ENCODE measurements around the gene LCE1C. TPM values are rescaled to one million over a fixed set of nuclear protein-coding genes. Genes with fewer than 3 reads are reported as not detected.

Gene LCE1C
- total and polyA plus RNA-seq, 2 donors (not counting 1 experiment from before 2014, with no cell fraction given), result not detected

- no peak within 1 kb of the TSS for H3K27ac ChIP-seq (ENCODE audit: low read length in 2 of 2)
- no peaks in the 10 kb centered on the region for H3K4me1 Mint-ChIP-seq
- TF ChIP-seq CTCF (IDR thresholded peaks at IDR 0.05) (no peak), EZH2 (IDR thresholded peaks at IDR 0.05; ENCODE audit: borderline replicate concordance, insufficient read depth, low read depth, low read length, poor library complexity, severe bottlenecking) (no peak)
- H3K9me3 ChIP-seq (ENCODE audit: control extremely low read depth in 1 of 3, control insufficient read depth in 2 of 3, insufficient read depth in 1 of 3, low read length in 2 of 3), result no peaks in the 10 kb centered on the region
- CTCF ChIA-PET, result no interaction called here
- no peak within 1 kb of the TSS for H3K4me3 Mint-ChIP-seq
- H3K9me3 Mint-ChIP-seq (ENCODE audit: insufficient read depth), result no peaks in the 10 kb centered on the region
- peaks cover 0 to 3% (median under 1%) of the 10 kb centered on the region in 4 experiments for H3K27me3 ChIP-seq (replicated peaks in 1 of 4; ENCODE audit: control extremely low read depth in 1 of 4, control insufficient read depth in 3 of 4, insufficient read depth in 4 of 4, low read length in 3 of 4)
- no peak within 1 kb of the TSS for H3K27ac Mint-ChIP-seq
- POLR2A ChIA-PET, result no interaction called here
- H3K79me2 ChIP-seq (ENCODE audit: control insufficient read depth, insufficient read depth, low read length), result no peaks in the 10 kb centered on the region
- peaks cover 32% of the 10 kb centered on the region for H3K27me3 Mint-ChIP-seq
- no peaks in the 10 kb centered on the region for H3K36me3 ChIP-seq (replicated peaks in 1 of 2; ENCODE audit: control extremely low read depth in 1 of 2, control insufficient read depth in 1 of 2, extremely low read depth in 1 of 2, insufficient read depth in 2 of 2, low read length in 1 of 2)
- H4K20me1 ChIP-seq (ENCODE audit: control insufficient read depth, insufficient read depth, low read length, poor library complexity, severe bottlenecking), result no peaks in the 10 kb centered on the region
- WGBS (ENCODE audit: insufficient coverage), result no CpG with 5 or more reads among the region's 2 CpGs
- no peak within 1 kb of the TSS for H3K4me3 ChIP-seq (ENCODE audit: control extremely low read depth in 1 of 5, extremely low read depth in 1 of 5, insufficient read depth in 1 of 5, low read depth in 2 of 5, low read length in 4 of 5)
- ATAC-seq (ENCODE audit: low read depth) (no peak), DNase-seq (no peak)
- H3K4me1 ChIP-seq (ENCODE audit: control insufficient read depth in 2 of 2, insufficient read depth in 2 of 2, low read length in 2 of 2), result no peaks in the 10 kb centered on the region
- no peak within 1 kb of the TSS for H2AFZ ChIP-seq (ENCODE audit: insufficient read depth, low read depth, low read length, poor library complexity, severe bottlenecking)
- no peak within 1 kb of the TSS for H3K9ac ChIP-seq (ENCODE audit: low read length)
- intact Hi-C loops (cut with micrococcal nuclease), result no loop called here
- H3K4me2 ChIP-seq (replicated peaks; ENCODE audit: low read depth, low read length, poor library complexity, severe bottlenecking), result no peak within 1 kb of the TSS
Observed at GRCh38 chr1:152811671-152812070, 5.2 kb upstream of the LCE1C start, which contains the start of gene LCE1B. LCE1B (plus strand) TSS chr1:152811971; CDS start chr1:152812447, 476 bp downstream.

- intact Hi-C loops (cut with micrococcal nuclease), result no loop called here
- Histone ChIP-seq H3K9me3 (ENCODE audit: control extremely low read depth in 1 of 3, control insufficient read depth in 2 of 3, insufficient read depth in 1 of 3, low read length in 2 of 3) (no peaks in the 10 kb centered on the region), H2AFZ (ENCODE audit: insufficient read depth, low read depth, low read length, poor library complexity, severe bottlenecking) (no peak overlapping the region), H3K27ac (ENCODE audit: low read length in 2 of 2) (no peak overlapping the region), H3K36me3 (replicated peaks in 1 of 2; ENCODE audit: control extremely low read depth in 1 of 2, control insufficient read depth in 1 of 2, extremely low read depth in 1 of 2, insufficient read depth in 2 of 2, low read length in 1 of 2) (no peaks in the 10 kb centered on the region), H3K9ac (ENCODE audit: low read length) (no peak overlapping the region), H3K4me1 (ENCODE audit: control insufficient read depth in 2 of 2, insufficient read depth in 2 of 2, low read length in 2 of 2) (no peaks in the 10 kb centered on the region), H4K20me1 (ENCODE audit: control insufficient read depth, insufficient read depth, low read length, poor library complexity, severe bottlenecking) (no peaks in the 10 kb centered on the region), H3K4me2 (replicated peaks; ENCODE audit: low read depth, low read length, poor library complexity, severe bottlenecking) (no peak overlapping the region), H3K79me2 (ENCODE audit: control insufficient read depth, insufficient read depth, low read length) (no peaks in the 10 kb centered on the region), H3K4me3 (ENCODE audit: control extremely low read depth in 1 of 5, extremely low read depth in 1 of 5, insufficient read depth in 1 of 5, low read depth in 2 of 5, low read length in 4 of 5) (no peak overlapping the region), H3K27me3 (replicated peaks in 1 of 4; ENCODE audit: control extremely low read depth in 1 of 4, control insufficient read depth in 3 of 4, insufficient read depth in 4 of 4, low read length in 3 of 4) (peaks cover 0 to 3% (median 1%) of the 10 kb centered on the region in 4 experiments)
- Mint-ChIP-seq H3K27ac (no peak overlapping the region), H3K27me3 (peaks cover 32% of the 10 kb centered on the region), H3K4me3 (no peak overlapping the region), H3K4me1 (no peaks in the 10 kb centered on the region), H3K9me3 (ENCODE audit: insufficient read depth) (no peaks in the 10 kb centered on the region)
- no peak for ATAC-seq (ENCODE audit: low read depth)
- ChIA-PET POLR2A (no interaction called here), CTCF (no interaction called here)
- WGBS (ENCODE audit: insufficient coverage), result 75% methylated on average over 2 of the region's 2 CpGs
- DNase-seq, result no peak
- TF ChIP-seq EZH2 (IDR thresholded peaks at IDR 0.05; ENCODE audit: borderline replicate concordance, insufficient read depth, low read depth, low read length, poor library complexity, severe bottlenecking), result no peak
- TF ChIP-seq CTCF (IDR thresholded peaks at IDR 0.05), result no peak
Observed at GRCh38 chr1:152811050-152811449, 4.6 kb upstream of the LCE1C start.

Data from B cell (primary cell).